HG03196 (cell line): ENCODE results near the gene SH3BP2.

Experiments used
- ATAC-seq: cut with Tn5 transposase; IDR thresholded peaks from one replicate; pipeline ENCODE4 v1.9.1; 2021; ENCODE audit not compliant: unreplicated experiment

The SH3BP2 gene, protein sequence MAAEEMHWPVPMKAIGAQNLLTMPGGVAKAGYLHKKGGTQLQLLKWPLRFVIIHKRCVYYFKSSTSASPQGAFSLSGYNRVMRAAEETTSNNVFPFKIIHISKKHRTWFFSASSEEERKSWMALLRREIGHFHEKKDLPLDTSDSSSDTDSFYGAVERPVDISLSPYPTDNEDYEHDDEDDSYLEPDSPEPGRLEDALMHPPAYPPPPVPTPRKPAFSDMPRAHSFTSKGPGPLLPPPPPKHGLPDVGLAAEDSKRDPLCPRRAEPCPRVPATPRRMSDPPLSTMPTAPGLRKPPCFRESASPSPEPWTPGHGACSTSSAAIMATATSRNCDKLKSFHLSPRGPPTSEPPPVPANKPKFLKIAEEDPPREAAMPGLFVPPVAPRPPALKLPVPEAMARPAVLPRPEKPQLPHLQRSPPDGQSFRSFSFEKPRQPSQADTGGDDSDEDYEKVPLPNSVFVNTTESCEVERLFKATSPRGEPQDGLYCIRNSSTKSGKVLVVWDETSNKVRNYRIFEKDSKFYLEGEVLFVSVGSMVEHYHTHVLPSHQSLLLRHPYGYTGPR

GRCh38 chr4:2792711-2793585, at the start of gene SH3BP2:
SH3BP2 (plus strand) TSS chr4:2793085; CDS start chr4:2820618, 27,533 bp downstream.
- no peak for ATAC-seq

- no peak for ATAC-seq
Measured at GRCh38 chr4:2743518-2744445, 49.1 kb upstream of the SH3BP2 start.

DNA sequence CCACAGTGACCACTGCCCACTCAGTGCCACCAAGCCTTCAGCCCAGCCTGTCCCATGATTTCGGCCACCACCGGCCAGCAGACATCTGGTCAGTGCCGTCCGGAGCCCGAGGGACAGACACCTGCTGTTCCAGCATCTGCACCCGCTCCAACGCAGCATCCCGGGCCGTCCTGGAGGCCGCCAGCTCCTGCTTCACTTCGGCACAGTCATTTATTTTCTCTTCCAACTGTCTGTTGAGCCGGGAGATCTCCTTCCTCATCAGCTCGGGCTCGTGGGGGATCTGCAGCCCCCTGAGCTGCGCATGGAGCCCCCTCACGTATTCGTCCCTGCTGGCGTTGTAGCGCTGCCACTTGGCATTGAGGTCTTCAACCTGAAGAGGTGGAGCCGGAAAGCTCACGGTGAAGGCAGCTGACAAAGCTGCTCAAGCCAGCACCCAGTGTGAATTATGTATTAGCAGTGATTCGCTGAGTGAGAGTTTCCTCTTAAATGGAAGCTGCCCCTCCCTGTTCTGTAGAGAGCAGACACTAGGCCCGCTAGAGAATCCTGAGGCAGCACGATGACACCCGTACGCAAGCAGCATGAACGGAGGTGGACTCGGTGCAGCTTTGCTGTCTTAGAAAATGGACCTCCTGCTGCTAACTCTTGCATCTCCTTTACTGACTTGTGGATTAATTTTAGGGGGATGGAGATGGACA, 48.2 kb upstream of the SH3BP2 start:
- ATAC-seq, result no peak

DNA sequence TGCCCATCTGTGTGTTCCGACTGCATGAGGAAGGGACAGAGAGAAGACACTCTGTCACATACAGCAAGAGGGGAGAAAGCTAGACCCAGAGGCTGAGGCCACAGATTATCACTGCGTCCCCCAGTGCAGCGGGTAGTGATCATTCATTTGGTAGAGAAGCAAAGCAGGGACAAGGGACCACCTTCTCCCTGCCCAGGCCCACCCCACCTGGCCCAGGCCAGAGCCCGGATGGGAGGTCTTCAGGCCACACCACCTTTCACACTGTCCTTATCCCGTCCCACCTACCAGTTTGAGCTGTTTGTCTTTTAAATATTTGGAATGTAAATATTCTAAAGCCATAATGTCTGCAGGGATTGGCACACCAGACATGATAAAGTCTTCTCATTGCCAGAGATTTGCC, 47.4 kb upstream of the SH3BP2 start:
- ATAC-seq, result no peak

- peak; percentile 85 for ATAC-seq
Measured at GRCh38 chr4:2745981-2746806, 46.7 kb upstream of the SH3BP2 start.

DNA sequence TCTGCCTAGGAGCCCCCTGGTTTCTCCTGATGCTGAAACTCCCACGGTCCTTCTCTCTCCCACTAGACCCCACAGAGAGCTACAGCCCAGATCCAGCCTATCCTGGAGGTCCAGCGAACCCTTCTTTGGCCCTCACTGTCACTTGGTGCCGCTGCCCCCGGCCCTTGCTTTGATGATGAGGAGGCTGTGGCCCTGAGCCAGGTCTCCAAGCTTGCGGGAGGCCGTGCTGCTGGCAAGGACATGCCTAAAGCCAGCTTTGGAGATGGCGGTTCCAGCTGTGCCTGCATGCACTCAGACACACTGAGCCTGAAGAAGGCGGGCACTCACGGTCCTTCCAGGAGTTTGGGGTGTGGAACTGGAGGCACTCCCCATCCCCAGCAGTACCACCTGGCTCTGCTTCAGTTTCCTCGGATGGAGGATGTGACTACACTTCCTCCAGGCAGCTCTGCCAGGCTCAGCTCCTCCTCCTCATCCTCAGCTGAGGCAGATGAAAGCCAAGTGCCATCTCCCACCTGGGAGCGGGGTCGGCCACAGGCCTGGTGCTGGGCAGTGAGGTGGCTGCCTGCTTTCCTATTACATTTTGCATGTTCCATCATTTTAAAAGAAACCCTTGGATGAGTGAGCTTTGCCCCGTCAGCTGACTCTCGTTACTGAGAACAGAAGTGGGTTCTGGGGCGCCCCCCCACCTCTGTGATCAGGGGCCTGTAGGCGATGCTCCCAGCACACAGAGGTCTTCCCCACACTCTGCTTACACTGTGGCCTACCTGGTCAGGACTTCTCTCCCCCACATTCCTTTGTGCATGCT, 45.8 kb upstream of the SH3BP2 start:
- no peak for ATAC-seq

- ATAC-seq, result no peak
Measured at GRCh38 chr4:2750719-2751605, 41.9 kb upstream of the SH3BP2 start.

GRCh38 chr4:2753436-2753835, 39.4 kb upstream of the SH3BP2 start:
- ATAC-seq, result no peak

GRCh38 chr4:2754848-2755819, 37.8 kb upstream of the SH3BP2 start:
- no peak for ATAC-seq

DNA sequence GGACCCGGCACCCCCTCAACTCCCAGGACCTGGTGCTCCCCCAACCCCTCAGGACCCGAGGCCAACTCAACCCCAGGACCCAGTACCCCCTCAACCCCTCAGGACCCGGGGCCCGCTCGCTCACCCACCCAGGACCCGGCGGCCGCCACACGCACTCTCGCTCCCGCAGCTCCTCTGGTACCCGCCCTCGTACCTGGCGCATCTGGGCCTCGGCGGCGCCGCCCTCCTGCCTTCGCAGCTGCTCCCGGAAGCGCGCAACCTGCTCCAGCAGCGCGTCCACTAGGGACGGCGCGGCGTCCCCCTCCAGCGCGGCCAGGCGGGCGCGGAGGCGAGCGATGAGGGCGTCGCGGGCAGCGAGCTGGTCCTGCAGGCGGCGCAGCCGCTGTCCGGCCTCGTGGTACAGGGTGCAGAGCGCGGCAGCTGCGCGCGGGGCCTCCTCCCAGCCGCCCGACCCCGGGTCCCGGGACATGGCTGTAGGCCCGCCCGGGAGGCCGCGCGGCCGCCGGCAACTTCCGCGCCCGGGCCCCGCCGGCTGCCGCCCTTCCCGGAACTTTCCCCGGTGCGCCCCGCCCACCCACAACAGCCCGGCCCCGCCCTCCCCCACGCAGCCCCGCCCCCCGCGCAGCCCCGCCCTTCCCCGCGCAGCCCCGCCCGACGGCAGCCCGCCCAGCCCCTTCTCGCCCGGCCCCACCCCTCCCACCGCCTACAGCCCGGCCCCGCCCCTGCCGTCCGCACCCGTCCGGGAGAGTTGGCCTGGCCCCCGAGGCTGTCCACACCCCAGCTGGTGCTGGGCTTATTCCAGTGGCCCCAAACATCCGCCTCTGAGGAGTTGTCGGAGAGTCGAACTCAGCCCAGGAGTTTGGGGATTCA, 36.8 kb upstream of the SH3BP2 start, which contains the start of gene TNIP2:
Gene TNIP2, minus strand, starts transcription at position 516 of the 870 bp plus-strand sequence. Its CDS starts 47 bp downstream, at position 469.
- peak; percentile 58 for ATAC-seq

DNA sequence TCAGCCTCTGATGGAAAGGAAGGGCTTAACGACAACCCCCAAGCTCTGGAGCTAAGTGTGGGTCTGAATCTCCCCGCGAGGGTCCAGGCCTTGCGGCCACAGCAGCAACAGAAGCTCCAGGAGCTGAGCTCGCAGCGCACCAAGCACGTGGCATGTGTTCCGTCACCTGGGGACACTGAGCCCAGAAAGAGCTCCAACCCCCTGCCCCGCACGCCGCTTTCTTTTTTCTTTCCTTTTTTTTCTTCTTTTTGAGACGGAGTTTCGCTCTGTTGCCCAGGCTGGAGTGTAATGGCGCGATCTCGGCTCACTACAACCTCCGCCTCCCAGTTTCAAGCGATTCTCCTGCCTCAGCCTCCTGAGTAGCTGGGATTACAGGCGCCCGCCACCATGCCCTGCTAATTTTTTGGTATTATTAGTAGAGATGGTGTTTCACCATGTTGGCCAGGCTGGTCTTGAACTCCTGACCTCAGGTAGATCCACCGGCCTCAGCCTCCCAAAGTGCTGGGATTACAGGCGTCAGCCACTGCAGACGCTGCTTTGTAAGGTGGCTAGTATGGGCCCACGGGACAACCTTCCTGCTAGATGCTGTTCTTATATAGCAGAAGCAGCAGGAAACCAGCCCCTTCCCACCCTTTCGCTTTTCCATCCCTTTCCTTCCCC, 36.1 kb upstream of the SH3BP2 start:
- no peak for ATAC-seq

GRCh38 chr4:2757426-2757825, 35.5 kb upstream of the SH3BP2 start:
- ATAC-seq, result no peak

- no peak for ATAC-seq
Measured at GRCh38 chr4:2761035-2761923, 31.6 kb upstream of the SH3BP2 start.

- ATAC-seq, result no peak
Measured at GRCh38 chr4:2762048-2762447, 30.8 kb upstream of the SH3BP2 start.
